ENCODE measurements around the gene NPFFR1.

GRCh38 chr10:70280099-70280498 lies 3.7 kb downstream of the NPFFR1 start:
- TF ChIP-seq CTCF (IDR thresholded peaks at IDR 0.05) (no peak), POLR2A (IDR thresholded peaks at IDR 0.05) (no peak), POLR2AphosphoS5 (IDR thresholded peaks at IDR 0.05) (no peak), EP300 (IDR thresholded peaks at IDR 0.05; ENCODE audit: low read depth) (no peak)

Measured in transverse colon (tissue), 4 donors.